Suprapubic skin (tissue), 4 donors: ENCODE results near the gene SPTBN1. TPM values are rescaled to one million over a fixed set of nuclear protein-coding genes. Genes with fewer than 3 reads are reported as not detected.

Experiments used
- DNase-seq, 2 donors: peaks; one replicate each; pipeline ENCODE4 v3.0.0-alpha.2; 2019; ENCODE audit warnings: low spot score in 2 of 2
- H3K27ac ChIP-seq: fragments of 200-600 bp; sonication (generic); one replicate; pipeline ENCODE4 v1.5.1; 2019
- H3K27me3 ChIP-seq: fragments of 200-600 bp; sonication (generic); one replicate; pipeline ENCODE4 v1.5.1; 2019
- H3K36me3 ChIP-seq: fragments of 200-600 bp; sonication (generic); one replicate; pipeline ENCODE4 v1.5.1; 2019
- H3K4me1 ChIP-seq: fragments of 200-600 bp; sonication (generic); one replicate; pipeline ENCODE4 v1.5.1; 2019
- H3K4me3 ChIP-seq: fragments of 200-600 bp; sonication (generic); one replicate; pipeline ENCODE4 v1.5.1; 2019; ENCODE audit warnings: mild to moderate bottlenecking
- H3K9me3 ChIP-seq: fragments of 200-600 bp; sonication (generic); one replicate; pipeline ENCODE4 v1.5.1; 2019
- EP300 ChIP-seq: sonication (generic); formaldehyde crosslinking; IDR thresholded peaks from one replicate; pipeline ENCODE4 v1.6.1; 2017; ENCODE audit warnings: antibody characterized with exemption
- POLR2A ChIP-seq, 2 donors: fragments of 450-650 bp; IDR thresholded peaks; one replicate each; pipeline ENCODE4 v1.6.1; 2017; ENCODE audit warnings: antibody characterized with exemption in 2 of 2, mild to moderate bottlenecking in 2 of 2, moderate library complexity in 2 of 2
- POLR2AphosphoS5 ChIP-seq, 3 donors: sonication (generic); formaldehyde crosslinking; IDR thresholded peaks; one replicate each; pipeline ENCODE4 v1.6.1; 2017; ENCODE audit warnings: antibody characterized with exemption in 3 of 3
- WGBS: methylation state at CpG from one replicate; pipeline ENCODE4 v1.1.5; 2018; 5-methylcytosine and 5-hydroxymethylcytosine counted together
- total RNA-seq, 4 donors: library from RNA; depleted of rRNA; stranded (reverse); fragments of >200 nt; gene quantifications; one replicate each; pipeline ENCODE4 v1.1.0, GENCODE V29; 2016
- TF ChIP-seq, protein P1 (sequence below), 2 donors: fragments of 200-600 bp in 1 of 2; fragments of 450-650 bp in 1 of 2; sonication (generic) in 1 of 2; IDR thresholded peaks; one replicate each; pipeline ENCODE4 v1.5.1; 2016 to 2019; ENCODE audit warnings: antibody characterized with exemption in 2 of 2, mild to moderate bottlenecking in 1 of 2, moderate library complexity in 1 of 2

The SPTBN1 gene
- total RNA-seq, 4 donors from 2014 or later: 173 to 250 (median 203) TPM

DNA sequence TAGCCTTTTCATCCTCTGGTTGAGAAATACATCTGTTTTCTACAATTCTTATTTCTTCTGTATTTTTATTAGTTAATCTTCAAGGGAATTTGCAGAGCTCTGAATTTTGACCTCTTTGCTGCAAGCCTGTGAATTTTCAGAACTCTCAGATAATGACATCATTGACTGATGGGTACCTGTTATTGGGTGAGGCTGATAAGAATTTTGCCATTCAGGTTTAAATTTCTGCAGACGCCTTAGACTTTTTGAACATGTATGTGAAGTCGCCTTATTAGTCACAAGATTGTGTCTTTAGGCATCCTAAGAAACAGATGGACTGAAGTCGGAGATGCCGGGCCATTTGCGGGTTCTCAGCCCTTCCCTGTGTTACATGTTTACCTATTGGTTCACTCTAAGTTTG, 82.4 kb downstream of the SPTBN1 start:
- Histone ChIP-seq H3K9me3 (no peaks in the 10 kb centered on the region), H3K27me3 (no peaks in the 10 kb centered on the region)
- 96% methylated on average over 5 of the region's 5 CpGs for whole genome bisulfite sequencing

GRCh38 chr2:54539683-54540082, 83.6 kb downstream of the SPTBN1 start:
- WGBS: 89% methylated on average over 6 of the region's 6 CpGs
- Histone ChIP-seq H3K27ac (no peak overlapping the region), H3K27me3 (no peaks in the 10 kb centered on the region), H3K4me1 (peaks cover 3% of the 10 kb centered on the region), H3K36me3 (no peaks in the 10 kb centered on the region), H3K4me3 (no peak overlapping the region), H3K9me3 (no peaks in the 10 kb centered on the region)
- no peak for DNase-seq
- TF ChIP-seq POLR2A (IDR thresholded peaks at IDR 0.05) (no peak), POLR2AphosphoS5 (IDR thresholded peaks at IDR 0.05) (no peak), EP300 (no peak)
- TF ChIP-seq, protein P1, sequence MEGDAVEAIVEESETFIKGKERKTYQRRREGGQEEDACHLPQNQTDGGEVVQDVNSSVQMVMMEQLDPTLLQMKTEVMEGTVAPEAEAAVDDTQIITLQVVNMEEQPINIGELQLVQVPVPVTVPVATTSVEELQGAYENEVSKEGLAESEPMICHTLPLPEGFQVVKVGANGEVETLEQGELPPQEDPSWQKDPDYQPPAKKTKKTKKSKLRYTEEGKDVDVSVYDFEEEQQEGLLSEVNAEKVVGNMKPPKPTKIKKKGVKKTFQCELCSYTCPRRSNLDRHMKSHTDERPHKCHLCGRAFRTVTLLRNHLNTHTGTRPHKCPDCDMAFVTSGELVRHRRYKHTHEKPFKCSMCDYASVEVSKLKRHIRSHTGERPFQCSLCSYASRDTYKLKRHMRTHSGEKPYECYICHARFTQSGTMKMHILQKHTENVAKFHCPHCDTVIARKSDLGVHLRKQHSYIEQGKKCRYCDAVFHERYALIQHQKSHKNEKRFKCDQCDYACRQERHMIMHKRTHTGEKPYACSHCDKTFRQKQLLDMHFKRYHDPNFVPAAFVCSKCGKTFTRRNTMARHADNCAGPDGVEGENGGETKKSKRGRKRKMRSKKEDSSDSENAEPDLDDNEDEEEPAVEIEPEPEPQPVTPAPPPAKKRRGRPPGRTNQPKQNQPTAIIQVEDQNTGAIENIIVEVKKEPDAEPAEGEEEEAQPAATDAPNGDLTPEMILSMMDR (IDR thresholded peaks at IDR 0.05): no peak

More for the DNA sequence above, 82.4 kb downstream of the SPTBN1 start:
- peaks cover 3% of the 10 kb centered on the region for H3K4me1 ChIP-seq
- no peak for DNase-seq
- no peaks in the 10 kb centered on the region for H3K36me3 ChIP-seq
- H3K4me3 ChIP-seq: no peak overlapping the region
- no peak for TF ChIP-seq POLR2AphosphoS5 (IDR thresholded peaks at IDR 0.05)
- TF ChIP-seq EP300: no peak
- TF ChIP-seq, protein P1 (IDR thresholded peaks at IDR 0.05): no peak
- no peak for TF ChIP-seq POLR2A (IDR thresholded peaks at IDR 0.05)
- H3K27ac ChIP-seq: no peak overlapping the region

GRCh38 chr2:54540194-54540593, 84.1 kb downstream of the SPTBN1 start:
- Histone ChIP-seq H3K4me1 (peaks cover 3% of the 10 kb centered on the region), H3K27ac (no peak overlapping the region), H3K9me3 (no peaks in the 10 kb centered on the region), H3K4me3 (no peak overlapping the region), H3K36me3 (no peaks in the 10 kb centered on the region), H3K27me3 (no peaks in the 10 kb centered on the region)
- DNase-seq: no peak
- TF ChIP-seq EP300: no peak
- TF ChIP-seq POLR2A (IDR thresholded peaks at IDR 0.05): no peak
- TF ChIP-seq, protein P1 (IDR thresholded peaks at IDR 0.05): no peak
- TF ChIP-seq POLR2AphosphoS5 (IDR thresholded peaks at IDR 0.05): no peak
- 81% methylated on average over 1 of the region's 1 CpG for WGBS

DNA sequence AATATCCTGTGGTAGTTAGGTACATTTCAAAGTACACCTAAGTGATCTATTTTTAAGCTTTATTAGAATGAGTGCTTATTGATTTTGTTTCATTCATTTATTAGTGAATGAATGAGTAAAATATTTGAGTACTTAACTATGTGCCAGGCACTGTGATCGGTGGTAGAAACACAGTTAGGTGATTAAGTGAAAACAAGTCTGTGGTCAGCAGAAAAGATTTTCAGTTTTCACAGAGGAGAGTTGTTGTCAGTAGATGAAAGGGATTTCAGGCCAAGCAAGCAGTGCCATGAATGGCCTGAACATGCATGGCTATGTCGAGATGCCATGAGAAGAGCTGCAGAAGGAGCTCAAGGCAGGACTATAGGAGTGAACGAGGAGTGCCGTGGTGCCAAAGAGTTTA, 85.9 kb downstream of the SPTBN1 start:
- Histone ChIP-seq H3K4me3 (no peak overlapping the region), H3K4me1 (peaks cover 11% of the 10 kb centered on the region), H3K36me3 (no peaks in the 10 kb centered on the region), H3K9me3 (no peaks in the 10 kb centered on the region), H3K27ac (no peak overlapping the region), H3K27me3 (no peaks in the 10 kb centered on the region)
- no peak for TF ChIP-seq POLR2AphosphoS5 (IDR thresholded peaks at IDR 0.05)
- TF ChIP-seq POLR2A (IDR thresholded peaks at IDR 0.05): no peak
- TF ChIP-seq, protein P1 (IDR thresholded peaks at IDR 0.05): no peak
- WGBS: 66% methylated on average over 4 of the region's 4 CpGs
- DNase-seq: no peak

GRCh38 chr2:54543733-54544396, 87.7 kb downstream of the SPTBN1 start:
- no peaks in the 10 kb centered on the region for H3K36me3 ChIP-seq
- TF ChIP-seq, protein P1 (IDR thresholded peaks at IDR 0.05): no peak
- TF ChIP-seq EP300: no peak
- TF ChIP-seq POLR2A (IDR thresholded peaks at IDR 0.05): no peak
- TF ChIP-seq POLR2AphosphoS5 (IDR thresholded peaks at IDR 0.05): no peak
- WGBS: 63% methylated on average over 3 of the region's 3 CpGs
- H3K27me3 ChIP-seq: no peaks in the 10 kb centered on the region
- H3K4me3 ChIP-seq: no peak overlapping the region
- peaks cover 11% of the 10 kb centered on the region for H3K4me1 ChIP-seq
- DNase-seq: no peak
- H3K27ac ChIP-seq: no peak overlapping the region
- no peaks in the 10 kb centered on the region for H3K9me3 ChIP-seq
